Heart left ventricle (tissue), 13 donors: ENCODE results near the gene APMAP.

Experiments
- CTCF ChIP-seq, 12 donors: fragments of 200-600 bp; sonication (generic) in 4 of 12; IDR thresholded peaks; one replicate each; pipeline versions ENCODE4 v1.5.0 to v1.8.0; 2018 to 2022; ENCODE audit warnings: antibody characterized with exemption in 12 of 12, mild to moderate bottlenecking in 5 of 12
- POLR2A ChIP-seq, 2 donors: fragments of 450-650 bp; IDR thresholded peaks; one replicate each; pipeline ENCODE4 v1.6.1; 2017; ENCODE audit warnings: antibody characterized with exemption in 2 of 2, mild to moderate bottlenecking in 2 of 2, moderate library complexity in 2 of 2
- donor health status: ischemic (EF 13 %, LVEDD 7.1; RV severe dilation, severe dysfunction).
- donor health status: DM: no; HTN: yes; CAD: no.
- donor health status: DM: no; HTN: no; CAD: no.
- donor health status: ischemic (EF 25% LVEDD 6.9; RV normal size, moderate dysfunction).
- donor health status: ischemic (EF 25% LVEDD 5.7; RV mildly dilated, moderate dysfunction).
- donor health status: ischemic (EF 35%, LVEDD 5.7; RV mildly dilated, moderate dysfunction).
- donor health status: nonischemic (EF 11% LVEDD 7.7; RV severe dilation, severe dysfunction).
- donor health status: DM: yes; HTN: yes; CAD: no.
- donor health status: PGD.
- donor health status: ischemic (EF 29% LVEDD 5.4; RV normal size, mild dysfunction).
- donor health status: nonischemic (EF 23%, LVEDD 6.1; RV moderate dilation, normal function).

- no peak for TF ChIP-seq CTCF (IDR thresholded peaks at IDR 0.05)
- no peak for TF ChIP-seq POLR2A (IDR thresholded peaks at IDR 0.05)
Measured at GRCh38 chr20:24955045-24955444, 37.5 kb downstream of the APMAP start.
